Measurements from ENCODE around the gene ITGBL1.

- TF ChIP-seq MAX (IDR thresholded peaks at IDR 0.05): no peak
- TF ChIP-seq REST (IDR thresholded peaks at IDR 0.05; ENCODE audit: borderline replicate concordance in 1 of 2, low read depth in 1 of 2, low read length in 2 of 2): no peak
- no peak for TF ChIP-seq ATAD3A (CRISPR knock-in tag; IDR thresholded peaks at IDR 0.05)
- no peak for TF ChIP-seq ATF1 (CRISPR knock-in tag; IDR thresholded peaks at IDR 0.05)
- no peak for TF ChIP-seq ZNF546 (CRISPR knock-in tag; conservative IDR thresholded peaks at IDR 0.05)
- no peak for TF ChIP-seq CTCF (CRISPR knock-in tag; IDR thresholded peaks at IDR 0.05)
- TF ChIP-seq TRIM24 (CRISPR knock-in tag; IDR thresholded peaks at IDR 0.05): no peak
- TF ChIP-seq SOX6 (IDR thresholded peaks at IDR 0.05): no peak
- TF ChIP-seq SOX6 (CRISPR knock-in tag; IDR thresholded peaks at IDR 0.05): no peak
- TF ChIP-seq TP53 (CRISPR knock-in tag; conservative IDR thresholded peaks at IDR 0.05): no peak
- no peak for TF ChIP-seq NFIB (CRISPR knock-in tag; IDR thresholded peaks at IDR 0.05; ENCODE audit: borderline replicate concordance)
- no peak for TF ChIP-seq HDAC2 (CRISPR knock-in tag; IDR thresholded peaks at IDR 0.05)
These were observed 63.8 kb downstream of the ITGBL1 start for GRCh38 chr13:101516262-101516661.

Data from HepG2 (cell line).